B cell (primary cell): ENCODE data around the gene PDLIM7. TPM values are rescaled to one million over a fixed set of nuclear protein-coding genes. Genes with fewer than 3 reads are reported as not detected.

Experiments used
- ATAC-seq: fragments of 200-7000 bp; cut with Tn5 transposase; one replicate; pipeline ENCODE4 v1.10.0; 2021; ENCODE audit warnings: low read depth, mild to moderate bottlenecking, moderate number of reproducible peaks, moderate library complexity
- CTCF ChIA-PET: fragments of 350-600 bp; sonication (Branson Sonifier 250); formaldehyde crosslinking; loops from one replicate; lab custom pipeline; 2021; ENCODE audit warnings: antibody characterized with exemption, inconsistent platforms; lab: Charles Lee
- POLR2A ChIA-PET: fragments of 350-600 bp; sonication (Branson Sonifier 250); formaldehyde crosslinking; loops from one replicate; lab custom pipeline; 2021; ENCODE audit warnings: antibody characterized with exemption; lab: Charles Lee
- DNase-seq: peaks from one replicate; pipeline ENCODE4 v3.0.0; 2013
- H2AFZ ChIP-seq: 2 replicates; pipeline ENCODE4 v1.6.1; 2012; ENCODE audit warnings: mild to moderate bottlenecking, low read depth, low read length; ENCODE audit not compliant: insufficient read depth, poor library complexity, severe bottlenecking
- H3K27ac ChIP-seq, 2 donors: 1 replicate in 1 of 2; 2 replicates in 1 of 2; pipeline ENCODE4 v1.5.1; 2012 to 2013; ENCODE audit warnings: low read length in 2 of 2, mild to moderate bottlenecking in 2 of 2, moderate library complexity in 1 of 2
- H3K27me3 ChIP-seq, 4 experiments: fragments of 200-600 bp in 1 of 4; sonication (generic) in 1 of 4; replicated peaks in 1 of 4; 1 replicate in 2 of 4; 2 replicates in 2 of 4; pipeline versions ENCODE4 v1.6.1 to v1.7.0; 2013 to 2016; ENCODE audit warnings: low read length in 3 of 4, mild to moderate bottlenecking in 2 of 4, mixed read lengths in 1 of 4, moderate library complexity in 1 of 4; ENCODE audit not compliant: insufficient read depth in 4 of 4, control insufficient read depth in 3 of 4; ENCODE audit errors: control extremely low read depth in 1 of 4
- H3K36me3 ChIP-seq, 2 experiments: replicated peaks in 1 of 2; 1 replicate in 1 of 2; 2 replicates in 1 of 2; pipeline versions ENCODE4 v1.6.1 to v1.7.1; 2013; ENCODE audit warnings: low read length in 1 of 2; ENCODE audit not compliant: insufficient read depth in 2 of 2, control insufficient read depth in 1 of 2; ENCODE audit errors: control extremely low read depth in 1 of 2, extremely low read depth in 1 of 2
- H3K4me1 ChIP-seq, 2 donors: fragments of 200-600 bp in 1 of 2; sonication (generic) in 1 of 2; 1 replicate in 1 of 2; 2 replicates in 1 of 2; pipeline versions ENCODE4 v1.5.1 to v1.6.1; 2013 to 2017; ENCODE audit warnings: low read length in 2 of 2; ENCODE audit not compliant: control insufficient read depth in 2 of 2, insufficient read depth in 2 of 2
- H3K4me2 ChIP-seq: replicated peaks from 2 replicates; pipeline ENCODE3; 2012; ENCODE audit warnings: mild to moderate bottlenecking, low read depth, low read length; ENCODE audit not compliant: poor library complexity, severe bottlenecking
- H3K4me3 ChIP-seq, 5 experiments: fragments of 200-600 bp in 1 of 5; sonication (generic) in 1 of 5; 1 replicate in 3 of 5; 2 replicates in 2 of 5; pipeline versions ENCODE4 v1.5.1 to v1.7.0; 2011 to 2016; ENCODE audit warnings: low read length in 4 of 5, mild to moderate bottlenecking in 4 of 5, low read depth in 2 of 5, control low read depth in 1 of 5, moderate library complexity in 1 of 5; ENCODE audit not compliant: insufficient read depth in 1 of 5; ENCODE audit errors: control extremely low read depth in 1 of 5, extremely low read depth in 1 of 5
- H3K79me2 ChIP-seq: fragments of 200-600 bp; sonication (generic); one replicate; pipeline ENCODE4 v1.6.0; 2016; ENCODE audit warnings: low read length; ENCODE audit not compliant: control insufficient read depth, insufficient read depth
- H3K9ac ChIP-seq: fragments of 200-600 bp; sonication (generic); 2 replicates; pipeline ENCODE4 v1.6.1; 2017; ENCODE audit warnings: mild to moderate bottlenecking, low read length, moderate library complexity
- H3K9me3 ChIP-seq, 3 donors: one replicate each; pipeline versions ENCODE4 v1.6.1 to v1.7.1; 2013; ENCODE audit warnings: low read length in 2 of 3; ENCODE audit not compliant: control insufficient read depth in 2 of 3, insufficient read depth in 1 of 3; ENCODE audit errors: control extremely low read depth in 1 of 3
- H4K20me1 ChIP-seq: 2 replicates; pipeline ENCODE4 v1.6.0; 2012; ENCODE audit warnings: mild to moderate bottlenecking, low read length; ENCODE audit not compliant: insufficient read depth, control insufficient read depth, poor library complexity, severe bottlenecking
- H3K27ac Mint-ChIP-seq: one replicate; pipeline ENCODE4 v1.8.0; 2021; ENCODE audit warnings: mixed read lengths
- H3K27me3 Mint-ChIP-seq: one replicate; pipeline ENCODE4 v1.8.0; 2021; ENCODE audit warnings: mixed read lengths
- H3K4me1 Mint-ChIP-seq: one replicate; pipeline ENCODE4 v1.8.0; 2021; ENCODE audit warnings: mixed read lengths
- H3K4me3 Mint-ChIP-seq: one replicate; pipeline ENCODE4 v1.8.0; 2021; ENCODE audit warnings: mixed read lengths
- H3K9me3 Mint-ChIP-seq: one replicate; pipeline ENCODE4 v1.8.0; 2022; ENCODE audit warnings: mixed read lengths; ENCODE audit not compliant: insufficient read depth
- EZH2 ChIP-seq: IDR thresholded peaks from 2 replicates; pipeline ENCODE4 v1.6.1; 2012; ENCODE audit warnings: borderline replicate concordance, low read depth, mild to moderate bottlenecking, moderate library complexity, low read length; ENCODE audit not compliant: insufficient read depth, poor library complexity, severe bottlenecking
- WGBS: methylation state at CpG from one replicate; pipeline ENCODE4 v1.1.5; 2013; ENCODE audit warnings: missing lambda C conversion rate; ENCODE audit not compliant: insufficient coverage; 5-methylcytosine and 5-hydroxymethylcytosine counted together
- intact Hi-C: fragments of 100-400 bp; cut with micrococcal nuclease; formaldehyde crosslinking; loops from one replicate; pipeline ENCODE4 v1.10.0; 2022
- polyA plus RNA-seq: library from polyadenylated mRNA; depleted of rRNA; stranded (reverse); fragments of >200 nt; gene quantifications from 2 replicates; pipeline ENCODE4 v1.2.3, GENCODE V29; 2012
- total RNA-seq, 2 donors: library from RNA; stranded (reverse); fragments of 120-200 nt in 1 of 2; gene quantifications; 1 replicate in 1 of 2; 2 replicates in 1 of 2; pipeline versions ENCODE4 v1.2.3 to v1.2.4, GENCODE V29; 2013 to 2022
- TF ChIP-seq, protein P1 (sequence below): fragments of 200-600 bp; IDR thresholded peaks from one replicate; pipeline ENCODE4 v1.8.0; 2022; ENCODE audit warnings: antibody characterized with exemption, mild to moderate bottlenecking

PDLIM7 gene
- total and polyA plus RNA-seq, 2 donors (not counting 1 experiment from before 2014, with no cell fraction given), result 23.9 to 25.8 TPM

DNA sequence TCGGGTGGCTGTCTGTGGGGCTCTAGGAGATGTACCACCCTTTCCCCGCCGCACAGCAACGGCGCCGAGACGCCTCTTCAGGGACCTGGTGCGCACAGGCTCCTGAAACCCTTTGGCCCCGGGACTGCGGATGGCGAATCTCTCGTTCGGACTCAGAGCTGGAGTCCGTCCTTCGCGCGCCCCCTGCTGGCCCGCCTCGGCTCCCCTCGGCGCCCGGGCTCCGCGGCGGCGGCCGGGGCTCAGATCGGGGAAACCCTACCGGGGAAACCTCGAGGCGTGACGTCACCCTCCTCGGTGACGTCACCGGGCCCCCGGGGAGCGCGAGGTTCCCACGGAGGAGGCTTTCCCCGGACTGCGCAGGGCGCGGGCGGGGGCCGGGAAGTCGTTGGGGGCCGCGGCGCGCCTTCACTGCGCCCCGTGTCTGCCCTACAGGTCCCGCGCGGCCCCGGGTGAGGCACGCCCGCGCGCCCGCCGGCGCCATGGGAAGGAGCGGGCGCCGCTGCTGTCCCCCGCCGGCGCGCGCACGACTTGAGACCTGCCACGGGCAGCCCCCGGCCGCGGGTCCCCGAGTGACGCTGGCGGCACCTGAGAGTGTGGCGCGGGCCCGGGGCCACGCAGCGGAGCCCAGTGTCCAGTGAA, 42.9 kb downstream of the PDLIM7 start:
- DNase-seq (peak; percentile 98), ATAC-seq (peak; percentile 53)
- H3K27me3 Mint-ChIP-seq, result no peaks in the 10 kb centered on the region
- CTCF ChIA-PET, result interaction anchor here (0.6 to 21.3 kb wide), 23 partner anchors 9 to 152 kb away, joined by 3 to 628 read pairs (median 6); partner anchors contain the start of genes DOK3, F12, GRK6 and LMAN2
- peaks cover 27% of the 10 kb centered on the region for H3K4me1 Mint-ChIP-seq
- H3K4me3 Mint-ChIP-seq, result peak overlapping the region; percentile 96
- H3K36me3 ChIP-seq, result no peaks in the 10 kb centered on the region
- peak overlapping the region; percentile 99 for H3K4me2 ChIP-seq
- H3K4me3 ChIP-seq, result peak overlapping the region; percentile 13 to 91 (median 74)
- H3K4me1 ChIP-seq, result peaks cover 17 to 32% of the 10 kb centered on the region in 2 donors
- TF ChIP-seq, protein P1, sequence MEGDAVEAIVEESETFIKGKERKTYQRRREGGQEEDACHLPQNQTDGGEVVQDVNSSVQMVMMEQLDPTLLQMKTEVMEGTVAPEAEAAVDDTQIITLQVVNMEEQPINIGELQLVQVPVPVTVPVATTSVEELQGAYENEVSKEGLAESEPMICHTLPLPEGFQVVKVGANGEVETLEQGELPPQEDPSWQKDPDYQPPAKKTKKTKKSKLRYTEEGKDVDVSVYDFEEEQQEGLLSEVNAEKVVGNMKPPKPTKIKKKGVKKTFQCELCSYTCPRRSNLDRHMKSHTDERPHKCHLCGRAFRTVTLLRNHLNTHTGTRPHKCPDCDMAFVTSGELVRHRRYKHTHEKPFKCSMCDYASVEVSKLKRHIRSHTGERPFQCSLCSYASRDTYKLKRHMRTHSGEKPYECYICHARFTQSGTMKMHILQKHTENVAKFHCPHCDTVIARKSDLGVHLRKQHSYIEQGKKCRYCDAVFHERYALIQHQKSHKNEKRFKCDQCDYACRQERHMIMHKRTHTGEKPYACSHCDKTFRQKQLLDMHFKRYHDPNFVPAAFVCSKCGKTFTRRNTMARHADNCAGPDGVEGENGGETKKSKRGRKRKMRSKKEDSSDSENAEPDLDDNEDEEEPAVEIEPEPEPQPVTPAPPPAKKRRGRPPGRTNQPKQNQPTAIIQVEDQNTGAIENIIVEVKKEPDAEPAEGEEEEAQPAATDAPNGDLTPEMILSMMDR, result peak; percentile 81
- no peak for TF ChIP-seq EZH2
- H3K9me3 Mint-ChIP-seq, result no peaks in the 10 kb centered on the region
- intact Hi-C loops, result loop anchor here (1.0 to 2.0 kb wide), 8 partner anchors 8 to 136 kb away; partner anchors contain the start of genes GRK6, PDLIM7 and PRR7
- H3K9ac ChIP-seq, result peak overlapping the region; percentile 87
- H3K27ac ChIP-seq, result peak overlapping the region; percentile 88 to 97
- H3K9me3 ChIP-seq, result peaks cover 0 to 4% (median 0%) of the 10 kb centered on the region in 3 donors
- H3K27ac Mint-ChIP-seq, result peak overlapping the region; percentile 97
- peaks cover 21% of the 10 kb centered on the region for H3K79me2 ChIP-seq
- H4K20me1 ChIP-seq, result peaks cover 30% of the 10 kb centered on the region
- H2AFZ ChIP-seq, result peak overlapping the region; percentile 8
- peaks cover 0 to 7% (median 0%) of the 10 kb centered on the region in 4 experiments for H3K27me3 ChIP-seq
- POLR2A ChIA-PET, result interaction anchor here (0.5 to 6.7 kb wide), 11 partner anchors 7 to 114 kb away, joined by 3 to 87 read pairs (median 6); partner anchors contain the start of genes DOK3, GRK6, LMAN2 and PFN3
- WGBS, result under 1% methylated on average over 84 of the region's 84 CpGs
